Muscle layer of colon (tissue), 2 donors: ENCODE data around the gene AGAP3.
A peak's percentile ranks its signal among the peaks of the same experiment; 100 is the strongest.

ENCODE experiments used
- H3K27ac ChIP-seq: one replicate; pipeline ENCODE4 v1.7.0; 2013; ENCODE audit warnings: low read depth, mild to moderate bottlenecking, low read length, moderate library complexity
- H3K27me3 ChIP-seq, 2 donors: one replicate each; pipeline ENCODE4 v1.7.0; 2013; ENCODE audit warnings: low read length in 2 of 2, mild to moderate bottlenecking in 2 of 2; ENCODE audit not compliant: insufficient read depth in 2 of 2, control insufficient read depth in 1 of 2
- H3K36me3 ChIP-seq: one replicate; pipeline ENCODE4 v1.7.0; 2013; ENCODE audit warnings: mild to moderate bottlenecking, low read length; ENCODE audit not compliant: insufficient read depth
- H3K4me1 ChIP-seq: one replicate; pipeline ENCODE4 v1.7.0; 2013; ENCODE audit warnings: mild to moderate bottlenecking, low read length; ENCODE audit not compliant: insufficient read depth
- H3K4me3 ChIP-seq, 2 donors: one replicate each; pipeline ENCODE4 v1.7.0; 2013; ENCODE audit warnings: low read length in 2 of 2, low read depth in 1 of 2, mild to moderate bottlenecking in 1 of 2, moderate library complexity in 1 of 2
- H3K9ac ChIP-seq: one replicate; pipeline ENCODE4 v1.7.0; 2013; ENCODE audit warnings: low read length
- H3K9me3 ChIP-seq: one replicate; pipeline ENCODE4 v1.7.0; 2013; ENCODE audit warnings: mild to moderate bottlenecking, low read length
- donor health status: abdominal sarcoma.
- donor health status: Adenocarcinoma of cecum.

Gene AGAP3

GRCh38 chr7:151047976-151048815 is 38.1 kb upstream of the AGAP3 start, which contains the start of gene ASIC3:
ASIC3 (plus strand) TSS chr7:151048531; CDS start chr7:151048886, 355 bp downstream.
- Histone ChIP-seq H3K27ac (no peak within 1 kb of the TSS), H3K9ac (no peak within 1 kb of the TSS), H3K9me3 (no peaks in the 10 kb centered on the region), H3K4me1 (peaks cover 10% of the 10 kb centered on the region), H3K27me3 (peaks cover 0 to 6% of the 10 kb centered on the region in 2 donors), H3K36me3 (peaks cover 10% of the 10 kb centered on the region), H3K4me3 (no peak within 1 kb of the TSS)

GRCh38 chr7:151048911-151049463 is 37.3 kb upstream of the AGAP3 start:
- Histone ChIP-seq H3K9ac (no peak overlapping the region), H3K27ac (no peak overlapping the region), H3K36me3 (peaks cover 9% of the 10 kb centered on the region)

DNA sequence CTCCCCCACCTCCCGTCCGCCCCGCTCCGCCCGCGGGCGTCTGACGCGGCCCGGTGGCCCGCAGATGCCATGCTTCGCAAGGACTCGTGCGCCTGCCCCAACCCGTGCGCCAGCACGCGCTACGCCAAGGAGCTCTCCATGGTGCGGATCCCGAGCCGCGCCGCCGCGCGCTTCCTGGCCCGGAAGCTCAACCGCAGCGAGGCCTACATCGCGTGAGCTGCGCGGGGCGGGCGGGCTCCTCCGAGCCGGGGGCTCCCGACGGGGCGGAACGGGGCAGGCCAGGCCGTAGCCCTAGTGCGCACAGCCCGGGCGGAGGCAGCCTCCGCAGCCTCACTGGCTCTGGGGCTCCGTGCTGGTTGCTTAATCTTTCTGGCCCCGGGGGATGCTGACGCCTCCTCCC is 35.2 kb upstream of the AGAP3 start:
- Histone ChIP-seq H3K4me3 (no peak overlapping the region), H3K4me1 (peaks cover 10% of the 10 kb centered on the region), H3K9ac (no peak overlapping the region), H3K9me3 (no peaks in the 10 kb centered on the region), H3K27ac (no peak overlapping the region), H3K27me3 (peaks cover 0 to 6% of the 10 kb centered on the region in 2 donors), H3K36me3 (no peaks in the 10 kb centered on the region)

More at GRCh38 chr7:151048911-151049463, 37.3 kb upstream of the AGAP3 start:
- Histone ChIP-seq H3K9me3 (no peaks in the 10 kb centered on the region), H3K4me3 (no peak overlapping the region), H3K4me1 (peaks cover 10% of the 10 kb centered on the region), H3K27me3 (peaks cover 0 to 6% of the 10 kb centered on the region in 2 donors)

GRCh38 chr7:151053096-151053495 is 33.2 kb upstream of the AGAP3 start:
- H3K4me1 ChIP-seq = peaks cover 10% of the 10 kb centered on the region
- H3K36me3 ChIP-seq = no peaks in the 10 kb centered on the region
- peaks cover 0 to 6% of the 10 kb centered on the region in 2 donors for H3K27me3 ChIP-seq
- H3K9me3 ChIP-seq = no peaks in the 10 kb centered on the region
- no peak overlapping the region for H3K27ac ChIP-seq
- no peak overlapping the region for H3K9ac ChIP-seq
- no peak overlapping the region for H3K4me3 ChIP-seq

- Histone ChIP-seq H3K9ac (no peak overlapping the region), H3K36me3 (no peaks in the 10 kb centered on the region)
Observed at GRCh38 chr7:151053751-151054150, 32.5 kb upstream of the AGAP3 start.

DNA sequence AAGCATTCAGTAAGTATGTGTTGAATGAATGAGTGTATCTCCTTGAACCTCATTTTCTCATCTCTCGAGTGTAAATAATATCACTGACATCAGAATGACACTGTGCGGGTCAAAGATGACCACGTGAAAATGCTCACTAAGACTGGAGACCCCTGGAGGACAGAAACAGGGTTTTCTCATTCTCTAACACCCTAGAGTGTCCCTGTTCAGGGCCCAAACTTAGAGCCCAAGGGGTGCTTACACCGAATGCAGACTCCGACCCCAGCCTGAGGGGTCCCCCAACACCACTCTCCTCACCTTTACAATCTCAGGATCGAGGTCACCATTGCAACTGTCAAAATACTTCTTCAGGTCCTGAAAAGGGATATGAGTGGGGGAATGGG is 30.0 kb upstream of the AGAP3 start:
- no peak overlapping the region for H3K9ac ChIP-seq
- no peak overlapping the region for H3K4me3 ChIP-seq
- no peaks in the 10 kb centered on the region for H3K36me3 ChIP-seq
- H3K27ac ChIP-seq = no peak overlapping the region
- H3K27me3 ChIP-seq = no peaks in the 10 kb centered on the region
- H3K9me3 ChIP-seq = no peaks in the 10 kb centered on the region
- H3K4me1 ChIP-seq = peaks cover 29% of the 10 kb centered on the region

More at GRCh38 chr7:151053751-151054150, 32.5 kb upstream of the AGAP3 start:
- Histone ChIP-seq H3K4me3 (no peak overlapping the region), H3K4me1 (peaks cover 16% of the 10 kb centered on the region), H3K9me3 (no peaks in the 10 kb centered on the region), H3K27ac (no peak overlapping the region), H3K27me3 (peaks cover 0 to 6% of the 10 kb centered on the region in 2 donors)

DNA sequence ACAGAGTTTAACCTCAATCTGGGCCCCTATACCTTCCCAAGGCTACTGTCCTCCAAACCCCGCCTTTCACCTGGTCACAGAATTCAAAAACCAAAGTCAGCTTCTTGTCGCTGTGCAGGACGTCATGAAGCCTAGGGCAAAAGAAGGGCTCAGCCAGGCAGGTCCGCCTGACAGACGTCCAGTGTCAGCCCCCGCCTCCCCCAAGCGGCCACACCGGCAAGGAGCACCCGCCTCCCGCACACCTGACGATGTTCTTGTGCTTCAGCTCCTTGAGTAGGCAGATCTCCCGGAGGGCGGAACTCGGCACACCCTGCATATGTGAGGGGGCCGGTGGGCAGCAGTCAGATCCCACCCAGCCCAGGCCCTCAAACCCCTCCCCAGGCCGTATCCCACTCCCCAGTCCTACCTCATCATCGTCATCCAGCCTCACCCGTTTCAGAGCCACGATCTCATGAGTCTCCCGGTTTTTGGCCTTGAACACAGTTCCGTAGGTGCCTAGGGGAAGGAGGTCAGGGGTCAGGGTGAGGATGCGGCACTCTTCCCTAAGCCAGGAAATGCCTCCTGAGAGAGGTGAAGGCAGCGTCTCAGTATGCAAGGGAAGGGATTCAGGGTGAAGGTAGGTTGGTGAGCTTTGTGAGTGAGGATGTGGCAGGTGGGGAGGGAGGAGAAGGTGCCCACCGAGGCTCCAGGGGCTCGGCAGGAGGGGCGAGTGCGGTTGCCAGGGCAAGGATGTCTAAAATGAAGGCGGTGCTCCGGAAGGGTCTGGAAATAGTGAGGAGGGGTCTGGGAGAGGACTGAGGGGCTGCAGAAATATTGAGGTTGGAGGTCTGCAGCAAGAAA is 29.4 kb upstream of the AGAP3 start:
- H3K27ac ChIP-seq = peak overlapping the region; percentile 97
- peak overlapping the region; percentile 17 for H3K9ac ChIP-seq
- no peaks in the 10 kb centered on the region for H3K9me3 ChIP-seq
- H3K4me3 ChIP-seq = peak overlapping the region; percentile 44 to 97
- H3K36me3 ChIP-seq = no peaks in the 10 kb centered on the region
- H3K27me3 ChIP-seq = no peaks in the 10 kb centered on the region
- peaks cover 35% of the 10 kb centered on the region for H3K4me1 ChIP-seq

DNA sequence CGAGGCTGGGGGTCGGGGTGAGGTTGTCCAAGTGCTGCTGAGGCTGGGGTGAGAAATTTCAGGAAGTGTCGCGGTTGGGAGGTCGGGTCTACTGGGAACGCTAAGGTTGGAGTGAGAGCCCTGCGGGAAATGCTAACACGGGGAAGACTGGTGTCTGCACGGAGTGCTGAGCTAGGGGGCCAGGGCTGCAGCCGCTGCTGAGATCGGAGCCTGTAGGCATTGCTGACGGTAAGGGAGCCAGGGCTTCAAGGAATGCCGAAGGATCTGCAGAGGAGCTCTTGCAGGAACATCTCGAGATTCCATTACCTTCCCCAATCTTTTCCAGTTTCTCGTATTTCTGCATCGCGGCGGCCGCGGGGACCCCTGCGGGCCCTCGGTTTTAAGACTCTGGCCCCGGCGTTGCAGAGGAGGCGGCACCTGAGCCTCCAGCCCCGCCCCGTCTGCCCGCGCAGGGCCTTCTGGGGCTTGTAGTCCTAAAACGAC is 28.7 kb upstream of the AGAP3 start, which contains the start of gene CDK5:
TSS of gene CDK5 (minus strand) at position 392 of the 483 bp plus-strand sequence. CDS start at position 343, 49 bp downstream.
- Histone ChIP-seq H3K9ac (peak within 1 kb of the TSS; percentile 88), H3K9me3 (no peaks in the 10 kb centered on the region), H3K27ac (peak within 1 kb of the TSS; percentile 97), H3K4me3 (peak within 1 kb of the TSS; percentile 44 to 97), H3K4me1 (peaks cover 42% of the 10 kb centered on the region), H3K27me3 (no peaks in the 10 kb centered on the region), H3K36me3 (no peaks in the 10 kb centered on the region)

DNA sequence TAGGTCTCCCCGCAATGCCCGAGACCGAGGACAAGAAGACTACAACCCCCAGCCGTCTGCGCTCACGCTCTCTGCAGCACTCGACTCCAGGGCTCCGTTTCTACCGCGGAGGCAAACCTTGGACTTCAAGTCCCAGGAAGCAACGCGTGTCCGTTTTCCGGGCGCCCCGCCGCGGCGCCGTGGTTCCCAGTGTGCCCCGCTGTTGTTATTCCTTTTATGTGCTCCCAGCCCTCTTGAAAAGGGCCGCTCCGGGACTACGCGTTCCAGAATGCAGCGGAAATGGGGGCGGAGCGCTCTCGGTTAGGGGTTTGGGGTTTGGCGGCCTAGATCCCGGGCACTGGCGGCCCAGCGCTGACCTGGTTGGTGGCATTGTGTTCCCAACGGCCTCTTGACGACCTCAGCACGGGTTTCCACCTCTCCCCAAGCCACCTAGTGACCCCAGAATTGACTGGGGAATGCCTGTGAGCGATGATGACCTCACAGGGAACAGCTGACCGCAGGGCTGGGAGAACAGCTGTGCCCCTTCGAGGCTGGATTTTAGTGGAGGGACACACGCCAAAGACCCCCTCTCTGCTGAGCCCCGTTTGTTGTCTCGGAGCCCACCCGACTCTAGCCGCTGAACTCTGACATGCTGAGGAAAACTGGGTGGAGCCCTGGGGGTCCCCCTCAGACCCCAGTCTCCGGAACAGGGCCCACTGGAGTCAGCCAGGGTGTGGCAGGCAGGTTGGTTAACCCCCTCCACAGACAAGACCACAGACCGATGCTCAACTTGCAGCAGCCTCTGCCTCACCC is 28.1 kb upstream of the AGAP3 start:
- Histone ChIP-seq H3K4me3 (peak overlapping the region; percentile 44 to 97), H3K27ac (peak overlapping the region; percentile 97), H3K36me3 (no peaks in the 10 kb centered on the region), H3K9ac (peak overlapping the region; percentile 88), H3K27me3 (no peaks in the 10 kb centered on the region), H3K4me1 (peaks cover 44% of the 10 kb centered on the region), H3K9me3 (no peaks in the 10 kb centered on the region)

DNA sequence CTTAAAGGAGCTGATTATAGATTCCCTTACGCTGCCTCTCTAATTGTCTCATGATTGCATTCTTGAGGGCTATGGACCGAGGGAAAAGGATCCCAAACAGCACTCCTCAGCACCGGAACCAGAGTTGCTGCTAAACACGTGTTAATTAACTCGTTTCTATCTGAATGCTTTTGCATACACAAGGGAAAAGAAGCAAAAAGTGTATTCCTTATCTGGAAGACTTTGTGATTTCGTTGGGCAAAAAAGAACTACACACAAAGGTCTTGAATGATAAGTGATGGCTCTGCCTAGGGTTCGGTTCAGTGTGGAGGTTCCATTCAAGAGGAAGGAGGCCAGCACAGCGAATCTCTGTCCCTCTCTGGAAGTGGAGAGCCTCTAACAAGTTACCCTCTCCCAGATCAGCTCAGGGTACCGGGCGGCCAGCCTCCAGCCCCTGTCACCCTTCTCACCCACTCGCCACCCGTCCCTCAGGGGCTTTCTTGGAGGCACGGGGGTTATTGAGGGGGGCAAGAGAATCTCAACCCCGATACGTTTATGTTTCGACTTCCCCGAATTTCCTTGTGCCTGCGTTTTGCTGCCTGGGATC is 27.4 kb upstream of the AGAP3 start:
- no peaks in the 10 kb centered on the region for H3K36me3 ChIP-seq
- no peaks in the 10 kb centered on the region for H3K9me3 ChIP-seq
- H3K4me1 ChIP-seq = peaks cover 47% of the 10 kb centered on the region
- H3K4me3 ChIP-seq = peak overlapping the region; percentile 94 to 97
- peak overlapping the region; percentile 97 for H3K27ac ChIP-seq
- peak overlapping the region; percentile 88 for H3K9ac ChIP-seq
- no peaks in the 10 kb centered on the region for H3K27me3 ChIP-seq
